Calu3 (cell line): Measurements from ENCODE around the gene ACTBL2. TPM values are rescaled to one million over a fixed set of nuclear protein-coding genes. Genes with fewer than 3 reads are reported as not detected.

Experiments
- BruUV-seq: library from RNA; stranded (reverse); fragments of 400-500 nt; replicated peaks from 2 replicates; lab custom pipeline; 2021; lab: Mats Ljungman, UMichigan
- CTCF ChIA-PET: fragments of 300-600 bp; sonication (Branson Sonifier 250); formaldehyde crosslinking; loops from one replicate; lab custom pipeline; 2022; ENCODE audit warnings: antibody characterized with exemption; lab: Charles Lee
- DNase-seq: peaks from one replicate; pipeline ENCODE4 v3.0.0; 2022
- H3K27ac Mint-ChIP-seq: one replicate; pipeline ENCODE4 v1.8.0; 2022; ENCODE audit warnings: mixed read lengths; ENCODE audit not compliant: unreplicated experiment
- H3K27me3 Mint-ChIP-seq: one replicate; pipeline ENCODE4 v1.8.0; 2022; ENCODE audit warnings: mixed read lengths; ENCODE audit not compliant: unreplicated experiment
- H3K36me3 Mint-ChIP-seq: one replicate; pipeline ENCODE4 v1.8.0; 2022; ENCODE audit warnings: mild to moderate bottlenecking, moderate library complexity, mixed read lengths; ENCODE audit not compliant: insufficient read depth, unreplicated experiment
- H3K4me1 Mint-ChIP-seq: one replicate; pipeline ENCODE4 v1.8.0; 2022; ENCODE audit warnings: mild to moderate bottlenecking, low read depth, mixed read lengths; ENCODE audit not compliant: unreplicated experiment
- H3K4me3 Mint-ChIP-seq: one replicate; pipeline ENCODE4 v1.8.0; 2022; ENCODE audit warnings: mild to moderate bottlenecking, low read depth, moderate library complexity, mixed read lengths; ENCODE audit not compliant: unreplicated experiment
- H3K9me3 Mint-ChIP-seq: one replicate; pipeline ENCODE4 v1.8.0; 2022; ENCODE audit warnings: low read depth, mixed read lengths; ENCODE audit not compliant: unreplicated experiment
- CTCF ChIP-seq: fragments of 200-600 bp; IDR thresholded peaks from one replicate; pipeline ENCODE4 v1.8.0; 2022; ENCODE audit warnings: antibody characterized with exemption; ENCODE audit not compliant: unreplicated experiment
- intact Hi-C: fragments of 100-400 bp; cut with micrococcal nuclease; formaldehyde crosslinking; loops from one replicate; pipeline ENCODE4 v1.10.0; 2022; ENCODE audit not compliant: unreplicated experiment
- total RNA-seq: library from RNA; stranded (reverse); gene quantifications from 2 replicates; pipeline ENCODE4 v1.2.3, GENCODE V29; 2022

Gene ACTBL2
- total RNA-seq, 1 experiment from 2014 or later: 0.45 TPM

- DNase-seq: peak; percentile 60
- CTCF ChIA-PET: interaction anchor here (0.7 to 1.5 kb wide), 5 partner anchors 20 to 133 kb away, joined by 3 to 7 read pairs (median 4); no protein-coding TSS in a partner anchor
- no TSS peak for BruUV-seq
- no peaks in the 10 kb centered on the region for H3K27me3 Mint-ChIP-seq
- no peak for TF ChIP-seq CTCF
- peaks cover 12% of the 10 kb centered on the region for H3K36me3 Mint-ChIP-seq
- intact Hi-C loops: loop anchor here (1.0 to 10.0 kb wide), 8 partner anchors 21 to 1027 kb away; no protein-coding TSS in a partner anchor
- peaks cover 57% of the 10 kb centered on the region for H3K4me1 Mint-ChIP-seq
- peaks cover 4% of the 10 kb centered on the region for H3K9me3 Mint-ChIP-seq
- peak overlapping the region; percentile 87 for H3K27ac Mint-ChIP-seq
- peak overlapping the region; percentile 10 for H3K4me3 Mint-ChIP-seq
Measured at GRCh38 chr5:57435701-57436134, 46.9 kb downstream of the ACTBL2 start.

GRCh38 chr5:57434683-57435082 is 47.9 kb downstream of the ACTBL2 start:
- no peak for TF ChIP-seq CTCF
- peaks cover 4% of the 10 kb centered on the region for H3K9me3 Mint-ChIP-seq
- peak overlapping the region; percentile 87 for H3K27ac Mint-ChIP-seq
- H3K27me3 Mint-ChIP-seq: no peaks in the 10 kb centered on the region
- intact Hi-C loops: loop anchor here (1.0 to 10.0 kb wide), 7 partner anchors 52 to 450 kb away; no protein-coding TSS in a partner anchor
- peaks cover 6% of the 10 kb centered on the region for H3K36me3 Mint-ChIP-seq
- H3K4me3 Mint-ChIP-seq: no peak overlapping the region
- no TSS peak for BruUV-seq
- peaks cover 47% of the 10 kb centered on the region for H3K4me1 Mint-ChIP-seq
- CTCF ChIA-PET: interaction anchor here (0.6 to 1.5 kb wide), 3 partner anchors 61 to 718 kb away, joined by 3 to 7 read pairs (median 4); no protein-coding TSS in a partner anchor
- DNase-seq: no peak

GRCh38 chr5:57434227-57434640 is 48.4 kb downstream of the ACTBL2 start:
- intact Hi-C loops: loop anchor here (2.0 to 10.0 kb wide), 4 partner anchors 52 to 451 kb away; no protein-coding TSS in a partner anchor
- H3K27ac Mint-ChIP-seq: peak overlapping the region; percentile 87
- peaks cover 6% of the 10 kb centered on the region for H3K36me3 Mint-ChIP-seq
- CTCF ChIA-PET: interaction anchor here (1.0 to 1.3 kb wide), 2 partner anchors 64 to 132 kb away, joined by 3 to 4 read pairs; no protein-coding TSS in a partner anchor
- H3K4me3 Mint-ChIP-seq: no peak overlapping the region
- peaks cover 4% of the 10 kb centered on the region for H3K9me3 Mint-ChIP-seq
- H3K27me3 Mint-ChIP-seq: no peaks in the 10 kb centered on the region
- H3K4me1 Mint-ChIP-seq: peaks cover 42% of the 10 kb centered on the region
- no peak for TF ChIP-seq CTCF
- no TSS peak for BruUV-seq
- peak; percentile 60 for DNase-seq

GRCh38 chr5:57432876-57433275 is 49.7 kb downstream of the ACTBL2 start:
- peak; percentile 54 for DNase-seq
- H3K27ac Mint-ChIP-seq: peak overlapping the region; percentile 62
- H3K4me3 Mint-ChIP-seq: no peak overlapping the region
- BruUV-seq: no TSS peak
- no peak for TF ChIP-seq CTCF
- H3K9me3 Mint-ChIP-seq: peaks cover 4% of the 10 kb centered on the region
- intact Hi-C loops: loop anchor here (1.0 to 10.0 kb wide), 4 partner anchors 51 to 452 kb away; no protein-coding TSS in a partner anchor
- CTCF ChIA-PET: no interaction called here
- H3K36me3 Mint-ChIP-seq: peaks cover 6% of the 10 kb centered on the region
- no peaks in the 10 kb centered on the region for H3K27me3 Mint-ChIP-seq
- H3K4me1 Mint-ChIP-seq: peaks cover 38% of the 10 kb centered on the region
